HEK293 (cell line): ENCODE results near the gene OR10AD1.

Source experiments
- BCL11A ChIP-seq: fragments of 450-650 bp; formaldehyde crosslinking; IDR thresholded peaks from 2 replicates; pipeline ENCODE4 v1.5.1; 2016; ENCODE audit warnings: low read depth, missing biosample characterization, missing genetic modification characterization
- FEZF1 ChIP-seq: fragments of 450-650 bp; formaldehyde crosslinking; IDR thresholded peaks from 2 replicates; pipeline ENCODE4 v1.5.1; 2016; ENCODE audit warnings: missing biosample characterization, missing genetic modification characterization
- HOXC10 ChIP-seq: sonication (generic); formaldehyde crosslinking; IDR thresholded peaks from 2 replicates; pipeline ENCODE4 v1.8.1; 2023; ENCODE audit warnings: mild to moderate bottlenecking, missing genetic modification reagents
- HOXD13 ChIP-seq: sonication (generic); formaldehyde crosslinking; IDR thresholded peaks from 2 replicates; pipeline ENCODE4 v1.8.0; 2022; ENCODE audit warnings: missing genetic modification reagents, borderline replicate concordance
- PRDM1 ChIP-seq: fragments of 450-650 bp; formaldehyde crosslinking; IDR thresholded peaks from 2 replicates; pipeline ENCODE4; 2016; ENCODE audit warnings: missing biosample characterization, missing genetic modification characterization
- SALL2 ChIP-seq: fragments of 450-650 bp; formaldehyde crosslinking; IDR thresholded peaks from 2 replicates; pipeline ENCODE4 v1.5.0; 2017; ENCODE audit warnings: missing biosample characterization, mild to moderate bottlenecking, missing genetic modification characterization, borderline replicate concordance
- SP7 ChIP-seq: fragments of 450-650 bp; formaldehyde crosslinking; IDR thresholded peaks from 2 replicates; pipeline ENCODE4 v1.5.1; 2016; ENCODE audit warnings: missing biosample characterization, missing genetic modification characterization
- ZFP41 ChIP-seq: fragments of 450-650 bp; formaldehyde crosslinking; IDR thresholded peaks from 2 replicates; pipeline ENCODE4 v1.5.1; 2016; ENCODE audit warnings: missing biosample characterization, missing genetic modification characterization, borderline replicate concordance
- ZNF121 ChIP-seq: fragments of 450-650 bp; formaldehyde crosslinking; IDR thresholded peaks from 2 replicates; pipeline ENCODE4 v1.5.1; 2016; ENCODE audit warnings: missing biosample characterization, missing genetic modification characterization
- ZNF132 ChIP-seq: fragments of 450-650 bp; formaldehyde crosslinking; IDR thresholded peaks from 2 replicates; pipeline ENCODE4 v1.5.1; 2017; ENCODE audit warnings: missing biosample characterization, missing genetic modification characterization, borderline replicate concordance
- ZNF174 ChIP-seq: fragments of 450-650 bp; formaldehyde crosslinking; IDR thresholded peaks from 2 replicates; pipeline ENCODE4 v1.5.0; 2017; ENCODE audit warnings: missing biosample characterization, mild to moderate bottlenecking, missing genetic modification characterization
- ZNF19 ChIP-seq: fragments of 450-650 bp; formaldehyde crosslinking; IDR thresholded peaks from 2 replicates; pipeline ENCODE4; 2016; ENCODE audit warnings: missing biosample characterization, missing genetic modification characterization, low read depth
- ZNF211 ChIP-seq: fragments of 450-650 bp; formaldehyde crosslinking; IDR thresholded peaks from 2 replicates; pipeline ENCODE4 v1.5.1; 2016; ENCODE audit warnings: low read depth, missing biosample characterization, missing genetic modification characterization
- ZNF274 ChIP-seq, 2 experiments: fragments of 200-500 bp in 1 of 2; fragments of 450-650 bp in 1 of 2; sonication (Bioruptor generic) in 1 of 2; formaldehyde crosslinking in 1 of 2; IDR thresholded peaks; 2 replicates each; pipeline versions ENCODE4 v1.5.1 to v1.6.1; 2014 to 2016; ENCODE audit warnings: borderline replicate concordance in 1 of 2, inconsistent platforms in 1 of 2, low read length in 1 of 2, missing biosample characterization in 1 of 2, missing genetic modification characterization in 1 of 2
- ZNF311 ChIP-seq: fragments of 450-650 bp; formaldehyde crosslinking; IDR thresholded peaks from 2 replicates; pipeline ENCODE4 v1.5.1; 2017; ENCODE audit warnings: missing biosample characterization, missing genetic modification characterization, borderline replicate concordance
- ZNF335 ChIP-seq: fragments of 450-650 bp; formaldehyde crosslinking; conservative IDR thresholded peaks from 2 replicates; pipeline ENCODE4 v1.5.1; 2016; ENCODE audit warnings: missing biosample characterization, missing genetic modification characterization
- ZNF423 ChIP-seq: fragments of 450-650 bp; formaldehyde crosslinking; IDR thresholded peaks from 2 replicates; pipeline ENCODE4 v1.5.1; 2016; ENCODE audit warnings: missing biosample characterization, missing genetic modification characterization
- ZNF501 ChIP-seq: fragments of 450-650 bp; formaldehyde crosslinking; IDR thresholded peaks from 2 replicates; pipeline ENCODE4 v1.5.1; 2016; ENCODE audit warnings: missing biosample characterization, missing genetic modification characterization
- ZNF521 ChIP-seq: fragments of 450-650 bp; formaldehyde crosslinking; IDR thresholded peaks from 2 replicates; pipeline ENCODE4 v1.5.1; 2017; ENCODE audit warnings: missing biosample characterization, mild to moderate bottlenecking, missing genetic modification characterization
- ZNF530 ChIP-seq: fragments of 450-650 bp; formaldehyde crosslinking; IDR thresholded peaks from 2 replicates; pipeline ENCODE4 v1.5.1; 2016; ENCODE audit warnings: low read depth, missing biosample characterization, missing genetic modification characterization
- ZNF558 ChIP-seq: fragments of 450-650 bp; formaldehyde crosslinking; IDR thresholded peaks from 2 replicates; pipeline ENCODE4 v1.5.1; 2016; ENCODE audit warnings: missing biosample characterization, missing genetic modification characterization
- ZNF707 ChIP-seq: fragments of 450-650 bp; formaldehyde crosslinking; IDR thresholded peaks from 2 replicates; pipeline ENCODE4 v1.5.1; 2016; ENCODE audit warnings: missing biosample characterization, missing genetic modification characterization
- ZNF830 ChIP-seq: fragments of 450-650 bp; IDR thresholded peaks from 2 replicates; pipeline ENCODE4 v1.5.0; 2018; ENCODE audit warnings: missing biosample characterization, missing genetic modification characterization, low read depth, mild to moderate bottlenecking, moderate library complexity
- ZSCAN30 ChIP-seq: fragments of 450-650 bp; IDR thresholded peaks from 2 replicates; pipeline ENCODE4 v1.5.1; 2018; ENCODE audit warnings: missing biosample characterization, mild to moderate bottlenecking, missing genetic modification characterization, moderate library complexity
- TF ChIP-seq, protein P1 (sequence below): fragments of 450-650 bp; formaldehyde crosslinking; IDR thresholded peaks from 2 replicates; pipeline ENCODE4 v1.5.1; 2016; ENCODE audit warnings: missing biosample characterization, missing genetic modification characterization
- TF ChIP-seq, protein P2 (sequence below): fragments of 450-650 bp; formaldehyde crosslinking; IDR thresholded peaks from 2 replicates; pipeline ENCODE4 v1.5.1; 2016; ENCODE audit warnings: missing biosample characterization, missing genetic modification characterization, low read depth
- TF ChIP-seq, protein P3 (sequence below): sonication (generic); formaldehyde crosslinking; IDR thresholded peaks from 2 replicates; pipeline ENCODE4 v1.8.1; 2022; ENCODE audit warnings: mild to moderate bottlenecking, moderate library complexity, missing genetic modification reagents
- TF ChIP-seq, protein P4 (sequence below): fragments of 450-650 bp; formaldehyde crosslinking; IDR thresholded peaks from 2 replicates; pipeline ENCODE4 v1.5.1; 2016; ENCODE audit warnings: missing biosample characterization, missing genetic modification characterization
- TF ChIP-seq, protein P5 (sequence below): fragments of 450-650 bp; formaldehyde crosslinking; IDR thresholded peaks from 2 replicates; pipeline ENCODE4 v1.5.1; 2017; ENCODE audit warnings: missing biosample characterization, missing genetic modification characterization
- TF ChIP-seq, protein P6 (sequence below): fragments of 450-650 bp; formaldehyde crosslinking; IDR thresholded peaks from 2 replicates; pipeline ENCODE4 v1.5.1; 2016; ENCODE audit warnings: missing biosample characterization, missing genetic modification characterization

OR10AD1 gene

DNA sequence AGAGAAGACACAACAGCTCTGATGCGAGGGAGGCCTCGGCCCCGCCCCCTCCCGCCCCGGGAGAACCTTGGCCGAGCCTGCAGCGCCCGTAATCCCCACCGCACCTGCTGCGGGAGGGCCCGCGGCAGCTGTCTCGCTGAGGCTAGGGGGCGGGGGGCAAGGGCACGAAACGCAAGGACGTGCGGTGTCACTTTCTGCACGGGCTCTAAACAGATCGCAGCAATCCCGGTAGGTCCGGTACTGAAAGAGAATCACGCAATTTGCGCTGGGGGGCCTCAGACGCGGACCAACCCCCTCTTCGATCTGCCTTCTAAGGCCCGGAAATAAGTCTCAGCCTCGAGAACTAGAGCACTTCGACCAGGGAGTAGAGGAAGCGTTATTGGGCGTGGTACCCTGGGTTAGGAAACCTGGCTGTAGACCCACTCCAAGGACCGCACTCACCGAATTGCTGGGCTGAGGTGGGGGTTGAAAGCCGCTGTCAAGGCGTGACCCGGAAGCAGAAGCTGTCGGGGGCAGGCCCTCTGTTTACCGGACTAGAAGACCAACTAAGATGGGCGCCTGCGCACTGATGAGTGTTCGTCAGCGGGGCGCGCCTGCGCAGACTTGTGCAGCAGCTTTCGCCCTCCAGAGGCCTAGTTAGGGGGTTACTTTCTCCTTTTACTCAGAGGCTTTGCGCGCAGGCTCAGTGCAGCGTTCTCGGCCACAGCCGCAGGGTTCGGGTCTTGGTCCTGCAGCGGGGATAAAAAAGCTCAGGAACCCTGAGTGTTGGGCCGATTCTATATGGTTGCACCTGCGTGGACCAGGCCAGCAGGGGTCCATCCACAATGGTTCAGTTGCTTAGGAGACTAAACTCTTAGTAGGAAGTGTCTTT, 45.8 kb downstream of the OR10AD1 start, which contains the start of gene ASB8 (continued):
- TF ChIP-seq FEZF1 (tag by site-specific recombination) = no peak
- TF ChIP-seq ZFP41 (tag by site-specific recombination) = no peak
- no peak for TF ChIP-seq ZNF121 (tag by site-specific recombination)
- TF ChIP-seq, protein P1, sequence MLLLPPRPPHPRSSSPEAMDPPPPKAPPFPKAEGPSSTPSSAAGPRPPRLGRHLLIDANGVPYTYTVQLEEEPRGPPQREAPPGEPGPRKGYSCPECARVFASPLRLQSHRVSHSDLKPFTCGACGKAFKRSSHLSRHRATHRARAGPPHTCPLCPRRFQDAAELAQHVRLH (tag by site-specific recombination) = 0 out of 2 replicates have a peak, but pooled peaks have one; percentile 37
- peak; percentile 59; the same call in 1 of the 2 replicates for TF ChIP-seq ZSCAN30
- no peak for TF ChIP-seq ZNF521 (tag by site-specific recombination)
- no peak for TF ChIP-seq HOXD13 (CRISPR knock-in tag)
- no peak for TF ChIP-seq SALL2 (tag by site-specific recombination)
- TF ChIP-seq BCL11A = no peak; the same call in 1 of the 2 replicates
- TF ChIP-seq ZNF530 (tag by site-specific recombination) = no peak
- TF ChIP-seq HOXC10 (CRISPR knock-in tag) = no peak
- TF ChIP-seq ZNF19 = no peak
- no peak for TF ChIP-seq ZNF311 (tag by site-specific recombination)
- TF ChIP-seq ZNF211 = no peak
- TF ChIP-seq, protein P2, sequence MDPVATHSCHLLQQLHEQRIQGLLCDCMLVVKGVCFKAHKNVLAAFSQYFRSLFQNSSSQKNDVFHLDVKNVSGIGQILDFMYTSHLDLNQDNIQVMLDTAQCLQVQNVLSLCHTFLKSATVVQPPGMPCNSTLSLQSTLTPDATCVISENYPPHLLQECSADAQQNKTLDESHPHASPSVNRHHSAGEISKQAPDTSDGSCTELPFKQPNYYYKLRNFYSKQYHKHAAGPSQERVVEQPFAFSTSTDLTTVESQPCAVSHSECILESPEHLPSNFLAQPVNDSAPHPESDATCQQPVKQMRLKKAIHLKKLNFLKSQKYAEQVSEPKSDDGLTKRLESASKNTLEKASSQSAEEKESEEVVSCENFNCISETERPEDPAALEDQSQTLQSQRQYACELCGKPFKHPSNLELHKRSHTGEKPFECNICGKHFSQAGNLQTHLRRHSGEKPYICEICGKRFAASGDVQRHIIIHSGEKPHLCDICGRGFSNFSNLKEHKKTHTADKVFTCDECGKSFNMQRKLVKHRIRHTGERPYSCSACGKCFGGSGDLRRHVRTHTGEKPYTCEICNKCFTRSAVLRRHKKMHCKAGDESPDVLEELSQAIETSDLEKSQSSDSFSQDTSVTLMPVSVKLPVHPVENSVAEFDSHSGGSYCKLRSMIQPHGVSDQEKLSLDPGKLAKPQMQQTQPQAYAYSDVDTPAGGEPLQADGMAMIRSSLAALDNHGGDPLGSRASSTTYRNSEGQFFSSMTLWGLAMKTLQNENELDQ = no peak
- no peak for TF ChIP-seq ZNF423 (tag by site-specific recombination)
- TF ChIP-seq, protein P3, sequence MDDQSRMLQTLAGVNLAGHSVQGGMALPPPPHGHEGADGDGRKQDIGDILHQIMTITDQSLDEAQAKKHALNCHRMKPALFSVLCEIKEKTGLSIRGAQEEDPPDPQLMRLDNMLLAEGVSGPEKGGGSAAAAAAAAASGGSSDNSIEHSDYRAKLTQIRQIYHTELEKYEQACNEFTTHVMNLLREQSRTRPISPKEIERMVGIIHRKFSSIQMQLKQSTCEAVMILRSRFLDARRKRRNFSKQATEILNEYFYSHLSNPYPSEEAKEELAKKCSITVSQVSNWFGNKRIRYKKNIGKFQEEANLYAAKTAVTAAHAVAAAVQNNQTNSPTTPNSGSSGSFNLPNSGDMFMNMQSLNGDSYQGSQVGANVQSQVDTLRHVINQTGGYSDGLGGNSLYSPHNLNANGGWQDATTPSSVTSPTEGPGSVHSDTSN (CRISPR knock-in tag) = peak; percentile 52; the same call in 1 of the 2 replicates
- no peak for TF ChIP-seq ZNF830 (tag by site-specific recombination)
- TF ChIP-seq ZNF174 (tag by site-specific recombination) = no peak
- TF ChIP-seq ZNF132 = no peak
- TF ChIP-seq, protein P4, sequence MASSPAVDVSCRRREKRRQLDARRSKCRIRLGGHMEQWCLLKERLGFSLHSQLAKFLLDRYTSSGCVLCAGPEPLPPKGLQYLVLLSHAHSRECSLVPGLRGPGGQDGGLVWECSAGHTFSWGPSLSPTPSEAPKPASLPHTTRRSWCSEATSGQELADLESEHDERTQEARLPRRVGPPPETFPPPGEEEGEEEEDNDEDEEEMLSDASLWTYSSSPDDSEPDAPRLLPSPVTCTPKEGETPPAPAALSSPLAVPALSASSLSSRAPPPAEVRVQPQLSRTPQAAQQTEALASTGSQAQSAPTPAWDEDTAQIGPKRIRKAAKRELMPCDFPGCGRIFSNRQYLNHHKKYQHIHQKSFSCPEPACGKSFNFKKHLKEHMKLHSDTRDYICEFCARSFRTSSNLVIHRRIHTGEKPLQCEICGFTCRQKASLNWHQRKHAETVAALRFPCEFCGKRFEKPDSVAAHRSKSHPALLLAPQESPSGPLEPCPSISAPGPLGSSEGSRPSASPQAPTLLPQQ = 0 out of 2 replicates have a peak, but pooled peaks have one; percentile 51
- TF ChIP-seq, protein P5, sequence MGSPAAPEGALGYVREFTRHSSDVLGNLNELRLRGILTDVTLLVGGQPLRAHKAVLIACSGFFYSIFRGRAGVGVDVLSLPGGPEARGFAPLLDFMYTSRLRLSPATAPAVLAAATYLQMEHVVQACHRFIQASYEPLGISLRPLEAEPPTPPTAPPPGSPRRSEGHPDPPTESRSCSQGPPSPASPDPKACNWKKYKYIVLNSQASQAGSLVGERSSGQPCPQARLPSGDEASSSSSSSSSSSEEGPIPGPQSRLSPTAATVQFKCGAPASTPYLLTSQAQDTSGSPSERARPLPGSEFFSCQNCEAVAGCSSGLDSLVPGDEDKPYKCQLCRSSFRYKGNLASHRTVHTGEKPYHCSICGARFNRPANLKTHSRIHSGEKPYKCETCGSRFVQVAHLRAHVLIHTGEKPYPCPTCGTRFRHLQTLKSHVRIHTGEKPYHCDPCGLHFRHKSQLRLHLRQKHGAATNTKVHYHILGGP (tag by site-specific recombination) = no peak
- TF ChIP-seq SP7 (tag by site-specific recombination) = peak; percentile 65; the same call in 1 of the 2 replicates
- no peak for TF ChIP-seq ZNF707
- TF ChIP-seq PRDM1 = peak; percentile 92
- TF ChIP-seq, protein P6, sequence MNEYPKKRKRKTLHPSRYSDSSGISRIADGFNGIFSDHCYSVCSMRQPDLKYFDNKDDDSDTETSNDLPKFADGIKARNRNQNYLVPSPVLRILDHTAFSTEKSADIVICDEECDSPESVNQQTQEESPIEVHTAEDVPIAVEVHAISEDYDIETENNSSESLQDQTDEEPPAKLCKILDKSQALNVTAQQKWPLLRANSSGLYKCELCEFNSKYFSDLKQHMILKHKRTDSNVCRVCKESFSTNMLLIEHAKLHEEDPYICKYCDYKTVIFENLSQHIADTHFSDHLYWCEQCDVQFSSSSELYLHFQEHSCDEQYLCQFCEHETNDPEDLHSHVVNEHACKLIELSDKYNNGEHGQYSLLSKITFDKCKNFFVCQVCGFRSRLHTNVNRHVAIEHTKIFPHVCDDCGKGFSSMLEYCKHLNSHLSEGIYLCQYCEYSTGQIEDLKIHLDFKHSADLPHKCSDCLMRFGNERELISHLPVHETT (tag by site-specific recombination) = 0 out of 2 replicates have a peak, but pooled peaks have one; percentile 39
- peak; percentile 97 for TF ChIP-seq ZNF335 (tag by site-specific recombination)
- no peak for TF ChIP-seq ZNF558 (tag by site-specific recombination)
- TF ChIP-seq ZNF274 (IDR thresholded peaks at IDR 0.05; ENCODE audit: low read length) = no peak
- no peak for TF ChIP-seq ZNF274 (tag by site-specific recombination; IDR thresholded peaks at IDR 0.05; ENCODE audit: borderline replicate concordance)
- TF ChIP-seq ZNF501 = peak; percentile 92
